Pons (tissue), 1 donor: ENCODE data around the gene HOXB8.

Source experiments
- DNase-seq: peaks from one replicate; pipeline ENCODE4 v3.0.0-alpha.2; 2016; ENCODE audit warnings: low spot score

The HOXB8 gene

GRCh38 chr17:48615047-48615962, at the start of gene HOXB8:
TSS of gene HOXB8 (minus strand) at chr17:48615292. CDS start at chr17:48614704, 588 bp downstream.
- DNase-seq, result no peak

DNA sequence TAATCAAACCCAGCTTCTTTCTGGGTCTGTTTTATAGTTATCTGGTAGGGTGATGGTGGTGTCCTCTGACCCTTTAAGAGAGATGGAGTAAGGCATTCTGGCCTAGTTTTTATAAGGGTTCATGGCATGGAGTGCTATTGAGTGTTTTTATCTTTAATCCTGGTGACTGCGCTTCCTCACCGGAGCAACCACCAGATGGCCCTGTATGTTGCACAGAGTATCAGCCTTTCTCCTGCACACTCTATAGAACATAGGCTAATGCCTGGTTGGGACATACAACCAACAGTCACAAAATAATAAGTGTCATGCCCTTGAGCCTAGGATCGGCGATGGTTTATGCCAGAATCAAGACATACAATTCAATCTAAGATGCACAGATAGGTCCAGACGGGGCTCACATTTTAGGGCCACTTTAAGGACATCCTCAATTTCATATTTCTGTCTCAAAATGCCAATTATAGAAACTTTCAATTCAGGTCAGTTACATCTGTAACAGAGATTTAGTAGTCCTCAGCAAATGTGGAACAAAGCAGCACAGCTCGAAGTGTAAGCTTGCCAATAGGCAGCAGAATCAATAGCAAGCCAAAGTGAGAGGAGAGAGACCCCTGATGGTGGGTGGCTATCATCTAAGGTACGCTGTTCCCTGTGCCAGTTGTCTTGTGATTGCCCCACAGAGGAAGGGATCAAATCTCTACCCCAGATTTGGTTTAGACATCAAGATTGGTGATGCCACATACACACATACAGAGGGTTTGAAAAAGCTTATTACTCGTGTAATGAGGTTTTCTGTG, 48.2 kb upstream of the HOXB8 start:
- DNase-seq, result no peak

DNA sequence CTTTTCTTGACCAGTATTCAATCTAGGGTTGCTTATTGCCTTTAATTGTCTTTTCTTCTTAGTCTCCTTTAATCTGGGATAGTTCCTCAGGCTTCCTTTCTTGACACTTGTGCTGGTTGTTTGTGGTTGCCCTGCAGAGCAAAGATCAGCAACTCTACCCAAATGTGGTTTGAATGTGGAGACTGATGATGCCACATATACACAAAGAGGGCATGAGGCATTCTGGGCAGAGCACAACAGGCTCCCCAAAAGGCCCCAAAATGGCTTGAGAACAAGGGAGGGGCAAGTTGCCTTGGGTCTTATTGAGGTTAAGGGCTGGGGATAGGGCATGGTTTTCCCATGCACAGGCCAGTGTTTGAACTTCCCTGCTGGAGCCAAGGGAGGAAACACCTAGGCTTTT, 40.8 kb upstream of the HOXB8 start:
- no peak for DNase-seq

DNA sequence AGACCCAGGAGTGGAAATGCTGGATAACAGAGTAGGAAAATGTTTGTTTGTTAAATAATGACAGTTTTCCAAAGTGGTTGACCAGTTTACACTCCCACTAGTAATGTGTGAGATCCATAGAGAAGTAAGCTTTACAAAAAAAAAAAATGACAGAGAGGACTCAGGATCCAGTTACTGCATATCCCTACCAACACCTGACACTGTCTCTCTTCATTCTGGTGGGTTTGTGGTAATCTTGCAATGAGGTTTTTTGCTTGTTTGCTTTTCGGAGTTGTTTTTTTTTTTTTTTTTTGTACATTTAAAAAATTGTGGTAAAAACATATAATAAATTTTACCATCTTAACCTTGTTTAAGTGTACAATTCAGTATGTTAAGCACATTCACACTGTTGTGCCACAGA, 34.6 kb upstream of the HOXB8 start:
- DNase-seq, result no peak

GRCh38 chr17:48647963-48648245, 32.8 kb upstream of the HOXB8 start:
- no peak for DNase-seq

GRCh38 chr17:48647103-48647962, 32.2 kb upstream of the HOXB8 start:
- no peak for DNase-seq

GRCh38 chr17:48646183-48647102, 31.4 kb upstream of the HOXB8 start:
- DNase-seq, result no peak

DNA sequence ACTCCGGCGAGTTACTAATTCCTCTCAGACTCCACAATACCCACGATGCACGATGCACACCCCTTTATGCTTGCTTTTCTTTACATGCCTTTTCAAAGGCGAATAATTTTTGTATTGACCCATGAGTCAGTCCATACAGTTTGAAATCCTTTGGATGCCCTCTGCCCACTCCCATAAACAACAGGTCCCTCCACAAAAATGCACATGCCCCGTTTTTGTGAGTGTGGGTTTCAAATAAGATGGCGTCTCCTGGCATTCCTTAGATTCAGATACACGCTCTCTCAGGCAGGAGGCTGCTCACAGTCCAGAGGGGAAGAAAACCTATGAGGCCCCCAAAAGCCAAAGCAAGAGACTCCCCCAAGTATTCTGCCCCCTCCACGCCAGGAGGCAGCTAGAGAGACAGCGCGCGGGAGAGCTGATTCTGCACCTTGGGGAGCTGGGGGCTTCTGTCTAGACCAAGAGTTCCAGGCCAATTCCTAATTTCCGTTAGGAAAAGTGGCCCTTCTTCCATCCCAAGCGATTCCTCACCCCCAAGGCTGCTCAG, 30.6 kb upstream of the HOXB8 start:
- DNase-seq, result no peak

- no peak for DNase-seq
Observed at GRCh38 chr17:48644910-48645557, 29.9 kb upstream of the HOXB8 start.

DNA sequence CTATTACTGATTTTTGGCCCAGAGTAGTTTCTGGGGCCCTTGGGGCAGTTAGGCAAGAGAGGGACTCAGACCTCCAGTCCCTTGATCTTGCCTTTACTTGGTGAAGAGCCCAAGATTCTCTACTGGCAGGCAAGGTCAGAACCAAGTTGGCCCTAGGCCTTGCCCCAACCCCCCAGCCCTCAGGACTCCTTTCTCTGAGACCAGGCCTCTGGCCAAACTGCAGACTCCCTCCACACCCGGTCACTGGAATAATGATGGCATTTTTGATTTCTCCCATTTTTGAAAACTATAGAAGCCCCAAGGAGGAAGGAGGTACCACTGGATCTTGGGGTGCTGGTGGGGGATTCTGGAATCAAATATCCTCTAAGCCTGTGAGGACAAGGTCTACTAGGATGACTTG, 29.1 kb upstream of the HOXB8 start:
- DNase-seq, result no peak

DNA sequence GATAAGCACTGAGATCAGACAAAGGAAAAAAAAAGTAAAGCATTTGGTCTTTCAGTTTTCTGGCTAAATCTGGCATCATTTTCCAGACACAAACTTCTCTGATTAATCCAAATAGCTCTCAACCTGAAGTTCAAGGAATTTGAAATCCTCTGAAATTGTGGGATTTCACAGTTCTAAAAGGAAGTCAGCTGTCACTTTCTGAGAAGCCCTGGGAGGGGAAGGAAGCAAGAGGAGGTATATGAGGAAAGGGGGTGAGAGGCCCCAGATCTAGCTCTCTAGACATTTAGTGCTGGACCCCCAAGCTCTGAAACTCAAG, 28.6 kb upstream of the HOXB8 start:
- DNase-seq, result no peak

GRCh38 chr17:48642843-48643696, 28.0 kb upstream of the HOXB8 start:
- no peak for DNase-seq

- DNase-seq, result no peak
Observed at GRCh38 chr17:48642059-48642842, 27.2 kb upstream of the HOXB8 start.

- DNase-seq, result no peak
Observed at GRCh38 chr17:48641541-48642058, 26.5 kb upstream of the HOXB8 start.

DNA sequence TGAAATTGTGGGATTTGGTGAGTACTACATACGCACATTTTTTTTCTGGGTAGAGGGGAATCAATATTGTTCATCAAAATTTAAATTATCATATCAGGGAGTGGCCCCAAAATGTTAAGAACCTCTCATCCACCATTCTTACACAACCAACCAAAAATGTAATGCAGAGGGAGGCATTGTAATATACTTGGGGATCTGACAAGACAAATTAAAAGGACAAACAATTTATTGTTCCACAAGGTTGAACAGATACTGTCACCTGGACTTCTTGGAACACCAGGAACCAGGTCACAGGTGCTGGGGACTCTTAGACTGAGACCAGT, 25.7 kb upstream of the HOXB8 start:
- DNase-seq, result no peak

- no peak for DNase-seq
Observed at GRCh38 chr17:48639982-48640857, 25.1 kb upstream of the HOXB8 start.

- DNase-seq, result no peak
Observed at GRCh38 chr17:48639136-48639535, 24.0 kb upstream of the HOXB8 start.
